H9 (cell line): ENCODE results near the gene APOBEC3A. TPM values are rescaled to one million over a fixed set of nuclear protein-coding genes. Genes with fewer than 3 reads are reported as not detected.

Experiments
- DNase-seq: peaks from one replicate; pipeline ENCODE4 v3.0.0-alpha.2; 2017
- H2AFZ ChIP-seq: one replicate; pipeline ENCODE4 v1.6.1; 2013; ENCODE audit warnings: mild to moderate bottlenecking, low read length, control low read depth, moderate library complexity
- H2AK5ac ChIP-seq: 2 replicates; pipeline ENCODE4 v1.6.1; 2013; ENCODE audit warnings: low read length, control low read depth, mixed read lengths; ENCODE audit not compliant: insufficient read length
- H2BK120ac ChIP-seq: one replicate; pipeline ENCODE4 v1.6.1; 2013; ENCODE audit warnings: low read depth, mild to moderate bottlenecking, low read length, control low read depth, inconsistent platforms; ENCODE audit not compliant: poor library complexity, severe bottlenecking
- H2BK12ac ChIP-seq: 2 replicates; pipeline ENCODE4 v1.6.1; 2013; ENCODE audit warnings: low read length, control low read depth, mixed read lengths, low read depth; ENCODE audit not compliant: insufficient read length
- H2BK15ac ChIP-seq: 2 replicates; pipeline ENCODE4 v1.6.1; 2013; ENCODE audit warnings: low read depth, low read length, control low read depth
- H2BK20ac ChIP-seq: one replicate; pipeline ENCODE4 v1.6.1; 2013; ENCODE audit warnings: low read depth, mild to moderate bottlenecking, low read length, control low read depth, inconsistent platforms; ENCODE audit not compliant: poor library complexity, severe bottlenecking
- H2BK5ac ChIP-seq: 2 replicates; pipeline ENCODE4 v1.6.1; 2013; ENCODE audit warnings: low read length, control low read depth, mixed read lengths; ENCODE audit not compliant: insufficient read length
- H3K14ac ChIP-seq: 2 replicates; pipeline ENCODE4 v1.6.1; 2013; ENCODE audit warnings: low read length, control low read depth; ENCODE audit not compliant: insufficient read depth
- H3K18ac ChIP-seq: 2 replicates; pipeline ENCODE4 v1.6.1; 2013; ENCODE audit warnings: low read depth, mild to moderate bottlenecking, mixed read lengths, low read length, control low read depth; ENCODE audit not compliant: insufficient read length
- H3K23ac ChIP-seq: 2 replicates; pipeline ENCODE4 v1.6.1; 2013; ENCODE audit warnings: low read length, control low read depth, mixed read lengths, low read depth; ENCODE audit not compliant: insufficient read length
- H3K23me2 ChIP-seq: 2 replicates; pipeline ENCODE4 v1.6.1; 2013; ENCODE audit warnings: low read depth, mild to moderate bottlenecking, mixed read lengths, low read length, control low read depth; ENCODE audit not compliant: insufficient read length, poor library complexity, severe bottlenecking
- H3K27ac ChIP-seq: 2 replicates; pipeline ENCODE4 v1.5.1; 2013; ENCODE audit warnings: low read length, control low read depth, mixed read lengths, low read depth; ENCODE audit not compliant: insufficient read length
- H3K27me3 ChIP-seq: 2 replicates; pipeline ENCODE4 v1.6.1; 2013; ENCODE audit warnings: low read length, control low read depth, inconsistent platforms; ENCODE audit not compliant: insufficient read depth
- H3K4ac ChIP-seq: 2 replicates; pipeline ENCODE4 v1.6.1; 2013; ENCODE audit warnings: low read depth, mild to moderate bottlenecking, control low read depth, inconsistent platforms, low read length, moderate library complexity
- H3K4me1 ChIP-seq: 2 replicates; pipeline ENCODE4 v1.6.1; 2013; ENCODE audit warnings: low read length, control low read depth, inconsistent platforms; ENCODE audit not compliant: insufficient read depth
- H3K4me2 ChIP-seq: 2 replicates; pipeline ENCODE4 v1.6.1; 2013; ENCODE audit warnings: low read length, control low read depth, mixed read lengths; ENCODE audit not compliant: insufficient read length, insufficient read depth
- H3K56ac ChIP-seq: 2 replicates; pipeline ENCODE4 v1.6.1; 2013; ENCODE audit warnings: low read depth, mild to moderate bottlenecking, mixed read lengths, low read length, control low read depth; ENCODE audit not compliant: insufficient read length
- H3K79me1 ChIP-seq: 2 replicates; pipeline ENCODE4 v1.6.1; 2013; ENCODE audit warnings: low read depth, mild to moderate bottlenecking, moderate library complexity, low read length, control low read depth, inconsistent platforms; ENCODE audit not compliant: insufficient read depth, poor library complexity, severe bottlenecking
- H3K79me2 ChIP-seq: 2 replicates; pipeline ENCODE4 v1.6.1; 2013; ENCODE audit warnings: low read length, control low read depth, inconsistent platforms; ENCODE audit not compliant: insufficient read depth
- H3K9ac ChIP-seq: 2 replicates; pipeline ENCODE4 v1.6.1; 2013; ENCODE audit warnings: low read length, control low read depth, mixed read lengths; ENCODE audit not compliant: insufficient read length; ENCODE audit errors: extremely low read depth
- H3K9me3 ChIP-seq: one replicate; pipeline ENCODE4 v1.6.1; 2013; ENCODE audit warnings: low read depth, low read length, inconsistent platforms; ENCODE audit not compliant: control insufficient read depth
- H3T11ph ChIP-seq: one replicate; pipeline ENCODE4 v1.6.1; 2013; ENCODE audit warnings: mild to moderate bottlenecking, low read length, control low read depth, inconsistent platforms
- H4K20me1 ChIP-seq: one replicate; pipeline ENCODE4 v1.6.1; 2013; ENCODE audit not compliant: control insufficient read depth, insufficient read length, insufficient read depth
- H4K5ac ChIP-seq: 2 replicates; pipeline ENCODE4 v1.6.1; 2013; ENCODE audit warnings: low read depth, mild to moderate bottlenecking, mixed read lengths, low read length, control low read depth; ENCODE audit not compliant: insufficient read length
- H4K8ac ChIP-seq: replicated peaks from 2 replicates; pipeline ENCODE4 v1.6.1; 2013; ENCODE audit warnings: low read length, control low read depth, mixed read lengths, low read depth; ENCODE audit not compliant: insufficient read length
- H4K91ac ChIP-seq: 2 replicates; pipeline ENCODE4 v1.6.1; 2013; ENCODE audit warnings: low read depth, mild to moderate bottlenecking, moderate library complexity, mixed read lengths, low read length, control low read depth; ENCODE audit not compliant: insufficient read length
- H3K27ac Mint-ChIP-seq, 3 experiments: 2 replicates in 2 of 3; 3 replicates in 1 of 3; pipeline ENCODE4 v1.8.0; 2020 to 2021; ENCODE audit warnings: mixed read lengths in 3 of 3, mild to moderate bottlenecking in 1 of 3, moderate library complexity in 1 of 3
- H3K27me3 Mint-ChIP-seq: 2 replicates; pipeline ENCODE4 v1.8.0; 2021; ENCODE audit warnings: low read depth, mild to moderate bottlenecking, moderate library complexity, mixed read lengths
- H3K36me3 Mint-ChIP-seq, 3 experiments: 2 replicates in 2 of 3; 3 replicates in 1 of 3; pipeline ENCODE4 v1.8.0; 2020 to 2021; ENCODE audit warnings: low read depth in 3 of 3, mixed read lengths in 3 of 3; ENCODE audit not compliant: insufficient read depth in 1 of 3
- H3K4me1 Mint-ChIP-seq, 2 experiments: 2 replicates each; pipeline ENCODE4 v1.8.0; 2020; ENCODE audit warnings: mixed read lengths in 2 of 2
- H3K4me3 Mint-ChIP-seq, 2 experiments: 2 replicates in 1 of 2; 3 replicates in 1 of 2; pipeline ENCODE4 v1.8.0; 2020 to 2021; ENCODE audit warnings: mild to moderate bottlenecking in 2 of 2, mixed read lengths in 2 of 2, moderate library complexity in 1 of 2
- H3K9me3 Mint-ChIP-seq, 2 experiments: 2 replicates in 1 of 2; 3 replicates in 1 of 2; pipeline ENCODE4 v1.8.0; 2020; ENCODE audit warnings: mild to moderate bottlenecking in 2 of 2, mixed read lengths in 2 of 2, moderate library complexity in 1 of 2
- CTCF ChIP-seq: fragments of 200-600 bp; sonication (generic); conservative IDR thresholded peaks from 3 replicates; pipeline ENCODE4 v1.8.0; 2021; ENCODE audit warnings: antibody characterized with exemption, mild to moderate bottlenecking
- WGBS: extraction: QIAGEN DNeasy Blood & Tissue Kit; methylation state at CpG from one replicate; pipeline ENCODE4 v1.1.7; 2013; ENCODE audit warnings: missing lambda C conversion rate, low lambda C conversion rate, mixed read lengths; ENCODE audit not compliant: insufficient read length; ENCODE audit errors: extremely low coverage; 5-methylcytosine and 5-hydroxymethylcytosine counted together
- total RNA-seq: library from RNA; stranded (reverse); gene quantifications from 2 replicates; pipeline ENCODE4 v1.2.1, GENCODE V29; 2021

Gene APOBEC3A
- total RNA-seq, 1 experiment from 2014 or later = not detected

DNA sequence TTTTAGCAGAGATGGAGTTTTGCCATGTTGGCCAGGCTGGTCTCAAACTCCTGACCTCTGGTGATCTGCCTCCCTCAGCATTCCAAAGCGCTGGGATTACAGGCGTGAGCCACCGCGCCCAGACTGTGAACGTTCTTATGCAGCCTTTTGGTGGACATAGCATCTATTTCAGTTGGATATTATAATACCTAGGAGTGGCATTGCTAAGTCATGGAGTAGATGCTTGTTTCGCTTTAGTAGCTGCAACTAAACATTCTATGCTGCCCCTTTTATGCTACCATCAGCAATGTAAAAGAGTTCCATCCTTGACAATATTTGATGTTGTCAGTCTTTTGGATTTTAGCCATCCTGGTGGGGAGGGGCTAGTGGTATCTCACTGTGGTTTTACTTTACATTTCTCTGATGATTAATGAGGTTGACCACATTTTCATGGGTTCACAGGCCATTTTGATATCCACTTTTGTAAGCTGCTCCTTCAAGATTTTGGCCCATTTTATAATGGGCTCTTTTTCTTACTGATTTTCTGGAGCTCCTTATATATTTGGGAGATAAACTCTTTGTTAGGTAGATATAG, 16.5 kb upstream of the APOBEC3A start:
- H3K79me1 ChIP-seq = no peaks in the 10 kb centered on the region
- no peak overlapping the region for H3K4me2 ChIP-seq
- no peak overlapping the region for H3K14ac ChIP-seq
- no peaks in the 10 kb centered on the region for H3K36me3 Mint-ChIP-seq
- H3K4ac ChIP-seq = no peak overlapping the region
- no peak overlapping the region for H2BK15ac ChIP-seq
- no peak overlapping the region for H3K23ac ChIP-seq
- H4K5ac ChIP-seq = no peak overlapping the region
- no peak overlapping the region for H3T11ph ChIP-seq
- no peak overlapping the region for H4K91ac ChIP-seq
- H3K79me2 ChIP-seq = no peaks in the 10 kb centered on the region
- no peak overlapping the region for H2BK20ac ChIP-seq
- peaks cover 6 to 13% of the 10 kb centered on the region in 2 experiments for H3K4me1 Mint-ChIP-seq
- H3K27ac ChIP-seq = no peak overlapping the region
- H4K20me1 ChIP-seq = no peaks in the 10 kb centered on the region
- H2AFZ ChIP-seq = no peak overlapping the region
- no peak overlapping the region for H3K4me3 Mint-ChIP-seq
- no peak overlapping the region for H3K56ac ChIP-seq
- TF ChIP-seq CTCF = no peak
- H3K27me3 ChIP-seq = no peaks in the 10 kb centered on the region
- no peak overlapping the region for H4K8ac ChIP-seq
- peaks cover 31% of the 10 kb centered on the region for H3K27me3 Mint-ChIP-seq
- peaks cover 0 to 5% of the 10 kb centered on the region in 2 experiments; a peak in 2 of 5 replicates for H3K9me3 Mint-ChIP-seq
- no peak overlapping the region for H2AK5ac ChIP-seq
- no peak overlapping the region for H3K18ac ChIP-seq
- H3K4me1 ChIP-seq = no peaks in the 10 kb centered on the region
- DNase-seq = no peak
- H2BK120ac ChIP-seq = no peak overlapping the region
- WGBS = no CpG with 5 or more reads among the region's 6 CpGs
- H3K27ac Mint-ChIP-seq = no peak overlapping the region
- no peaks in the 10 kb centered on the region for H3K9me3 ChIP-seq
- no peak overlapping the region for H2BK12ac ChIP-seq
- H3K9ac ChIP-seq = no peak overlapping the region
- H2BK5ac ChIP-seq = no peak overlapping the region
- H3K23me2 ChIP-seq = no peaks in the 10 kb centered on the region
